HepG2 (cell line): ENCODE results near the gene RABIF. TPM values are rescaled to one million over a fixed set of nuclear protein-coding genes. Genes with fewer than 3 reads are reported as not detected.

Source experiments
- ARNT ChIP-seq: fragments of 450-650 bp; IDR thresholded peaks from 2 replicates; pipeline ENCODE4 v1.6.1; 2017
- CREB3 ChIP-seq: sonication (generic); formaldehyde crosslinking; IDR thresholded peaks from 2 replicates; pipeline ENCODE4 v1.5.0; 2020; ENCODE audit warnings: missing genetic modification reagents
- E2F1 ChIP-seq: sonication (generic); formaldehyde crosslinking; IDR thresholded peaks from 2 replicates; pipeline ENCODE4 v1.5.0; 2020; ENCODE audit warnings: missing genetic modification reagents
- E2F2 ChIP-seq: sonication (generic); formaldehyde crosslinking; IDR thresholded peaks from 2 replicates; pipeline ENCODE4 v1.4.0; 2020; ENCODE audit warnings: missing genetic modification reagents, borderline replicate concordance
- FOXK1 ChIP-seq: sonication (generic); formaldehyde crosslinking; IDR thresholded peaks from 2 replicates; pipeline ENCODE4 v1.4.0; 2020; ENCODE audit warnings: low read depth, missing genetic modification reagents, borderline replicate concordance
- FOXK2 ChIP-seq: fragments of 450-650 bp; IDR thresholded peaks from 2 replicates; pipeline ENCODE4 v1.6.1; 2016
- FOXP4 ChIP-seq: sonication (generic); formaldehyde crosslinking; IDR thresholded peaks from 2 replicates; pipeline ENCODE4 v1.4.0; 2020; ENCODE audit warnings: missing genetic modification reagents
- KLF11 ChIP-seq: IDR thresholded peaks from 2 replicates; pipeline ENCODE4 v1.6.1; 2016; ENCODE audit warnings: missing compliant biosample characterization
- MXD1 ChIP-seq: sonication (generic); formaldehyde crosslinking; IDR thresholded peaks from 2 replicates; pipeline ENCODE4 v1.4.0; 2020; ENCODE audit warnings: mild to moderate bottlenecking, missing genetic modification reagents
- NFKBIZ ChIP-seq: IDR thresholded peaks from 2 replicates; pipeline ENCODE4 v1.6.1; 2018; ENCODE audit warnings: missing genetic modification reagents, missing compliant biosample characterization
- TBX2 ChIP-seq: sonication (generic); formaldehyde crosslinking; IDR thresholded peaks from 2 replicates; pipeline ENCODE4 v1.5.0; 2020; ENCODE audit warnings: missing genetic modification reagents, mild to moderate bottlenecking, borderline replicate concordance
- UBTF ChIP-seq: sonication (generic); formaldehyde crosslinking; IDR thresholded peaks from 2 replicates; pipeline ENCODE4 v1.4.0; 2020; ENCODE audit warnings: mild to moderate bottlenecking, missing genetic modification reagents
- ZNF343 ChIP-seq: sonication (generic); formaldehyde crosslinking; IDR thresholded peaks from 2 replicates; pipeline ENCODE4 v1.4.0; 2020; ENCODE audit warnings: mild to moderate bottlenecking, missing genetic modification reagents
- ZNF580 ChIP-seq: IDR thresholded peaks from 2 replicates; pipeline ENCODE4 v1.6.1; 2016; ENCODE audit warnings: low read depth, borderline replicate concordance
- ZNF687 ChIP-seq: sonication (generic); formaldehyde crosslinking; IDR thresholded peaks from 2 replicates; pipeline ENCODE4 v1.5.1; 2020; ENCODE audit warnings: mild to moderate bottlenecking, missing genetic modification reagents, moderate library complexity
- ZSCAN21 ChIP-seq: sonication (generic); formaldehyde crosslinking; IDR thresholded peaks from 2 replicates; pipeline ENCODE4 v1.8.0; 2022; ENCODE audit warnings: mild to moderate bottlenecking, missing genetic modification reagents, moderate library complexity, borderline replicate concordance
- ZSCAN30 ChIP-seq: sonication (generic); formaldehyde crosslinking; IDR thresholded peaks from 2 replicates; pipeline ENCODE4 v1.5.0; 2020; ENCODE audit warnings: mild to moderate bottlenecking, missing genetic modification reagents
- polyA plus RNA-seq, 8 experiments: library from polyadenylated mRNA; depleted of rRNA in 3 of 8; stranded (reverse) in 7 of 8; unstranded in 1 of 8; fragments of >200 nt; fragmentation: Illumina TruSeq in 4 of 8; extraction: Trizol in 4 of 8; gene quantifications; 2 replicates each; pipeline versions ENCODE4 v1.2.1 to v1.2.3, GENCODE V29; 2011 to 2016; ENCODE audit warnings: low read depth in 4 of 8, missing spikeins in 1 of 8, mixed read lengths in 1 of 8; ENCODE audit not compliant: insufficient read depth in 1 of 8
- total RNA-seq, 5 experiments: library from RNA; depleted of rRNA; stranded (reverse); fragments of >200 nt; fragmentation: Illumina TruSeq; extraction: Trizol; gene quantifications; 2 replicates each; pipeline ENCODE4 v1.2.3, GENCODE V29; 2016; ENCODE audit warnings: low read depth in 1 of 5

RABIF gene
- total and polyA plus RNA-seq, 2 of the 13 experiments (the other 11 are each of a cell fraction or from before 2014, with no cell fraction given): 7.6 to 8.3 TPM

GRCh38 chr1:202857136-202857610, 31.8 kb downstream of the RABIF start (continued):
- TF ChIP-seq CREB3: no peak
- TF ChIP-seq ZSCAN30 (CRISPR knock-in tag): no peak
- TF ChIP-seq ZNF687: no peak
- no peak; the same call in 1 of the 2 replicates for TF ChIP-seq FOXK1 (CRISPR knock-in tag)
- TF ChIP-seq FOXP4 (CRISPR knock-in tag): peak; percentile 39; the same call in 1 of the 2 replicates
- no peak for TF ChIP-seq E2F2
- TF ChIP-seq E2F1 (CRISPR knock-in tag): no peak
- 0 out of 2 replicates have a peak, but pooled peaks have one; percentile 18 for TF ChIP-seq TBX2 (CRISPR knock-in tag)
- TF ChIP-seq MXD1: no peak
- TF ChIP-seq FOXK2: peak; percentile 72; the same call in 1 of the 2 replicates
- no peak for TF ChIP-seq ZNF343 (CRISPR knock-in tag)
- TF ChIP-seq ZNF580 (CRISPR knock-in tag): 0 out of 2 replicates have a peak, but pooled peaks have one; percentile 20
- no peak for TF ChIP-seq ARNT
- TF ChIP-seq KLF11 (CRISPR knock-in tag): no peak
- TF ChIP-seq ZSCAN21 (CRISPR knock-in tag): no peak
- TF ChIP-seq UBTF: no peak
- TF ChIP-seq NFKBIZ: no peak
